Effector memory CD8-positive, alpha-beta T cell (primary cell): ENCODE measurements around the gene MACF1.
A peak's percentile ranks its signal among the peaks of the same experiment; 100 is the strongest.

ENCODE experiments used
- ATAC-seq: fragments of 150-1000 bp; cut with Tn5 transposase; replicated peaks from 2 replicates; pipeline ENCODE4 v1.10.0; 2021; ENCODE audit warnings: mild to moderate bottlenecking, moderate library complexity
- DNase-seq, 3 experiments: peaks; one replicate each; pipeline ENCODE4 v3.0.0; 2021
- H3K27ac Mint-ChIP-seq, 2 donors: one replicate each; pipeline ENCODE4 v1.8.0; 2022; ENCODE audit warnings: mild to moderate bottlenecking in 2 of 2, mixed read lengths in 2 of 2, moderate library complexity in 2 of 2
- H3K27me3 Mint-ChIP-seq, 2 donors: one replicate each; pipeline ENCODE4 v1.8.0; 2022; ENCODE audit warnings: mixed read lengths in 2 of 2
- H3K36me3 Mint-ChIP-seq: one replicate; pipeline ENCODE4 v1.8.0; 2022; ENCODE audit warnings: mild to moderate bottlenecking, moderate library complexity, mixed read lengths; ENCODE audit not compliant: insufficient read depth
- H3K4me1 Mint-ChIP-seq, 2 donors: one replicate each; pipeline ENCODE4 v1.8.0; 2022; ENCODE audit warnings: low read depth in 2 of 2, mixed read lengths in 2 of 2
- H3K4me3 Mint-ChIP-seq, 2 donors: one replicate each; pipeline ENCODE4 v1.8.0; 2022; ENCODE audit warnings: mild to moderate bottlenecking in 2 of 2, mixed read lengths in 2 of 2, moderate library complexity in 2 of 2
- H3K9me3 Mint-ChIP-seq, 2 donors: one replicate each; pipeline ENCODE4 v1.8.0; 2022; ENCODE audit warnings: mixed read lengths in 2 of 2

MACF1 gene

GRCh38 chr1:39401106-39401505 lies 196.6 kb downstream of the MACF1 start:
- DNase-seq (no peak), ATAC-seq (no peak)
- Mint-ChIP-seq H3K27ac (no peak overlapping the region), H3K9me3 (no peaks in the 10 kb centered on the region), H3K4me3 (no peak overlapping the region), H3K4me1 (peaks cover 20 to 55% of the 10 kb centered on the region in 2 donors), H3K27me3 (no peaks in the 10 kb centered on the region), H3K36me3 (peaks cover 13% of the 10 kb centered on the region)

- Mint-ChIP-seq H3K27ac (peak overlapping the region; percentile 56 to 79), H3K9me3 (no peaks in the 10 kb centered on the region), H3K36me3 (peaks cover 9% of the 10 kb centered on the region), H3K4me3 (no peak overlapping the region), H3K27me3 (no peaks in the 10 kb centered on the region), H3K4me1 (peaks cover 12 to 46% of the 10 kb centered on the region in 2 donors)
- DNase-seq (no peak), ATAC-seq (no peak)
These were observed 200.4 kb downstream of the MACF1 start for GRCh38 chr1:39404876-39405275.

- no peaks in the 10 kb centered on the region for H3K9me3 Mint-ChIP-seq
- peaks cover 17 to 48% of the 10 kb centered on the region in 2 donors for H3K4me1 Mint-ChIP-seq
- H3K4me3 Mint-ChIP-seq, result no peak overlapping the region
These were observed 200.9 kb downstream of the MACF1 start for GRCh38 chr1:39405358-39405757.

GRCh38 chr1:39406533-39407450 lies 202.3 kb downstream of the MACF1 start:
- Mint-ChIP-seq H3K9me3 (no peaks in the 10 kb centered on the region), H3K36me3 (peaks cover 10% of the 10 kb centered on the region), H3K4me1 (peaks cover 22 to 60% of the 10 kb centered on the region in 2 donors), H3K27ac (no peak overlapping the region), H3K27me3 (no peaks in the 10 kb centered on the region), H3K4me3 (peak overlapping the region; percentile 85 to 87)
- DNase-seq, result no peak
- no peak for ATAC-seq

More at GRCh38 chr1:39405358-39405757, 200.9 kb downstream of the MACF1 start:
- no peak for DNase-seq
- no peak for ATAC-seq
- Mint-ChIP-seq H3K27me3 (no peaks in the 10 kb centered on the region), H3K36me3 (peaks cover 9% of the 10 kb centered on the region), H3K27ac (peak overlapping the region; percentile 56 to 79)

GRCh38 chr1:39407510-39407895 lies 203.0 kb downstream of the MACF1 start:
- no peaks in the 10 kb centered on the region for H3K27me3 Mint-ChIP-seq
- DNase-seq (no peak), ATAC-seq (no peak)
- H3K4me3 Mint-ChIP-seq, result peak overlapping the region; percentile 85 to 87
- H3K27ac Mint-ChIP-seq, result peak overlapping the region in 1 of 2 donors; percentile 80
- no peaks in the 10 kb centered on the region for H3K9me3 Mint-ChIP-seq
- H3K4me1 Mint-ChIP-seq, result peaks cover 22 to 62% of the 10 kb centered on the region in 2 donors
- H3K36me3 Mint-ChIP-seq, result peaks cover 7% of the 10 kb centered on the region

GRCh38 chr1:39407896-39408640 lies 203.6 kb downstream of the MACF1 start:
- Mint-ChIP-seq H3K27ac (peak overlapping the region in 1 of 2 donors; percentile 80), H3K4me1 (peaks cover 22 to 57% of the 10 kb centered on the region in 2 donors)
- DNase-seq, result no peak

GRCh38 chr1:39408641-39409054 lies 204.2 kb downstream of the MACF1 start:
- DNase-seq, result peak; percentile 60 to 64 (median 63)
- peak; percentile 83 for ATAC-seq
- Mint-ChIP-seq H3K4me3 (peak overlapping the region; percentile 85 to 87), H3K4me1 (peaks cover 22 to 57% of the 10 kb centered on the region in 2 donors), H3K27ac (no peak overlapping the region), H3K9me3 (no peaks in the 10 kb centered on the region), H3K36me3 (peaks cover 7% of the 10 kb centered on the region), H3K27me3 (no peaks in the 10 kb centered on the region)

More at GRCh38 chr1:39407896-39408640, 203.6 kb downstream of the MACF1 start:
- no peaks in the 10 kb centered on the region for H3K9me3 Mint-ChIP-seq
- peak overlapping the region; percentile 85 to 87 for H3K4me3 Mint-ChIP-seq
- no peaks in the 10 kb centered on the region for H3K27me3 Mint-ChIP-seq
- H3K36me3 Mint-ChIP-seq, result peaks cover 7% of the 10 kb centered on the region
- no peak for ATAC-seq

- peak; percentile 49 for ATAC-seq
- Mint-ChIP-seq H3K4me1 (peaks cover 25 to 60% of the 10 kb centered on the region in 2 donors), H3K36me3 (peaks cover 11% of the 10 kb centered on the region), H3K4me3 (peak overlapping the region; percentile 85 to 87), H3K9me3 (no peaks in the 10 kb centered on the region), H3K27ac (peak overlapping the region; percentile 38 to 77), H3K27me3 (no peaks in the 10 kb centered on the region)
- no peak for DNase-seq
These were observed 204.7 kb downstream of the MACF1 start for GRCh38 chr1:39409055-39409816.

GRCh38 chr1:39410915-39411436 lies 206.5 kb downstream of the MACF1 start:
- Mint-ChIP-seq H3K27ac (peak overlapping the region; percentile 12 to 47), H3K36me3 (peaks cover 18% of the 10 kb centered on the region), H3K9me3 (no peaks in the 10 kb centered on the region), H3K4me1 (peaks cover 25 to 58% of the 10 kb centered on the region in 2 donors), H3K27me3 (no peaks in the 10 kb centered on the region), H3K4me3 (peak overlapping the region in 1 of 2 donors; percentile 20)
- DNase-seq, result peak; percentile 37 to 55 (median 44)
- peak; percentile 14 for ATAC-seq

GRCh38 chr1:39411526-39412478 lies 207.3 kb downstream of the MACF1 start:
- no peak for ATAC-seq
- H3K4me3 Mint-ChIP-seq, result no peak overlapping the region

GRCh38 chr1:39412892-39413291 lies 208.4 kb downstream of the MACF1 start:
- DNase-seq, result no peak
- no peaks in the 10 kb centered on the region for H3K27me3 Mint-ChIP-seq
- H3K4me3 Mint-ChIP-seq, result no peak overlapping the region
- H3K36me3 Mint-ChIP-seq, result peaks cover 18% of the 10 kb centered on the region
- H3K9me3 Mint-ChIP-seq, result no peaks in the 10 kb centered on the region
- ATAC-seq, result no peak
- H3K27ac Mint-ChIP-seq, result no peak overlapping the region
- peaks cover 21 to 47% of the 10 kb centered on the region in 2 donors for H3K4me1 Mint-ChIP-seq

More at GRCh38 chr1:39411526-39412478, 207.3 kb downstream of the MACF1 start:
- Mint-ChIP-seq H3K9me3 (no peaks in the 10 kb centered on the region), H3K27me3 (no peaks in the 10 kb centered on the region), H3K27ac (no peak overlapping the region), H3K4me1 (peaks cover 25 to 57% of the 10 kb centered on the region in 2 donors), H3K36me3 (peaks cover 18% of the 10 kb centered on the region)
- DNase-seq, result no peak
